ENCODE data around the gene SESN1.
"Not testable (repeated sequence)": the region's sequence is repeated elsewhere in the genome, so short reads cannot be mapped to it uniquely, and the experiment has no call there.

The SESN1 gene

DNA sequence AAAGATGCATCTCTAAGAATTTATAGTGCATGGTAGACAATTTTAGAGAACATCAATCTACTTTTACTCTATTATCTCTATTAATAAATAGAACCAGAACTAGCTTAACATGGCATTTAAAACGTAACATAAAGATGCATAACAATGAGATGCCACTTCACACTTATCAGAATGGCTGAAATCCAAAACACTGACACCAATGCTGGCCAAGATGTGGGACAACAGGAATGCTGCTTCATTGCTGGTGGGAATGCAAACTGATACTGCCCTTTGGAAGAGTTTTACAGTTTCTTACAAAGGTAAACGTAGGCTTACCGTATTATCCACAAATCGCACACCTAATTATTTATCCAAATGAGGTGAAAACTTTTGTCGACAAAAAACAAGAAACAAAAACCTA lies 95.2 kb downstream of the SESN1 start:
- H3K36me3 Mint-ChIP-seq (ENCODE audit: low read depth) = peaks cover 4% of the 10 kb centered on the region

GRCh38 chr6:108998485-108998884 lies 96.2 kb downstream of the SESN1 start:
- ATAC-seq = no peak
- DNase-seq = no peak
- H3K9me3 Mint-ChIP-seq = no peaks in the 10 kb centered on the region
- H3K36me3 Mint-ChIP-seq (ENCODE audit: low read depth) = peaks cover 5% of the 10 kb centered on the region
- no peaks in the 10 kb centered on the region for H3K27me3 Mint-ChIP-seq
- H3K27ac Mint-ChIP-seq = no peak overlapping the region
- H3K4me1 Mint-ChIP-seq = peaks cover 8% of the 10 kb centered on the region
- no peak overlapping the region for H3K4me3 Mint-ChIP-seq

More for the DNA sequence above, 95.2 kb downstream of the SESN1 start:
- DNase-seq = no peak
- no peak for ATAC-seq
- H3K4me3 Mint-ChIP-seq = no peak overlapping the region
- no peak overlapping the region for H3K27ac Mint-ChIP-seq
- peaks cover 13% of the 10 kb centered on the region for H3K4me1 Mint-ChIP-seq
- H3K27me3 Mint-ChIP-seq = no peaks in the 10 kb centered on the region
- no peaks in the 10 kb centered on the region for H3K9me3 Mint-ChIP-seq

- no peak for ATAC-seq
- Mint-ChIP-seq H3K27me3 (no peaks in the 10 kb centered on the region), H3K9me3 (no peaks in the 10 kb centered on the region), H3K4me3 (no peak overlapping the region), H3K4me1 (no peaks in the 10 kb centered on the region), H3K27ac (no peak overlapping the region), H3K36me3 (ENCODE audit: low read depth) (peaks cover 17% of the 10 kb centered on the region)
- no peak for DNase-seq
Observed at GRCh38 chr6:108996208-108996607, 98.4 kb downstream of the SESN1 start.

DNA sequence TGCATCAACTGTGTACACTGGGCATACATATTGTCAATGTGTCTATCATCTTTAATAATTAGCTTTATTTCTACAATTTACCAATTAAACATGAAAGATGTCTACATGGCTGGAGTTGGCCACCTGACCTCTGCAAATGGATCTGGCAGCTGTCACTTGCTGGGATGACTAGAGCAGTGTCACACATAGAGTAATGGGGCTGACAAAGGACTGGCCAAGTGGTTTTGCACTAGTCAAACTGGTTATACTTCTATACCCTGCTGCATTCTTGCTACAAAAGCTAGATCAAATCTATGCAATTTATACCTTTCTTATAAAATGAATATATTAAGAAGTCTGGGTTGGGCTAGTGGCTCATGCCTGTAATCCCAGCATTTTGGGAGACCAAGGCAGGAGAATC lies 99.3 kb downstream of the SESN1 start:
- Mint-ChIP-seq H3K4me1 (no peaks in the 10 kb centered on the region), H3K27me3 (no peaks in the 10 kb centered on the region), H3K36me3 (ENCODE audit: low read depth) (peaks cover 20% of the 10 kb centered on the region), H3K9me3 (no peaks in the 10 kb centered on the region), H3K27ac (no peak overlapping the region), H3K4me3 (no peak overlapping the region)
- DNase-seq = no peak
- ATAC-seq = no peak

DNA sequence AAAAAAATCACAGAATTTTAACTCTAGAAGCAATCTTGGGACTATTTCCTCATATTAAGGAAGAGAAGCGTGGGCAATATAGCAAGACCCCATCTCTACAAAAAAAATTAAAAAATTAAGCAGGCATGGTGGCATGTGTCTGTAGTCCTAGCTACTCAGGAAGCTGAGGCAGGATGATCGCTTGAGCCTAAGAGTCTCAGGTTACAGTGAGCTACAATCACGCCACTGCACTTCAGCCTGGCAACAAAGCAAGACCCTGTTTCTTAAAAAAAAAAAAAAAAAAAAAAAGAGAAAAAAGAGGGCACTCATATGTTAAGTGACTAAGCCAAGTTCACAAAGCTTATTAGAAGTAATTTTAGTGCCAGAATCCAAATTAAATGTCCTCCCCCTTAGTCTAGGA lies 100.8 kb downstream of the SESN1 start:
- Mint-ChIP-seq H3K9me3 (no peaks in the 10 kb centered on the region), H3K4me3 (no peak overlapping the region), H3K4me1 (no peaks in the 10 kb centered on the region), H3K36me3 (ENCODE audit: low read depth) (peaks cover 24% of the 10 kb centered on the region), H3K27me3 (no peaks in the 10 kb centered on the region), H3K27ac (no peak overlapping the region)
- DNase-seq (no peak), ATAC-seq (no peak)

- peaks cover 22% of the 10 kb centered on the region for H3K36me3 Mint-ChIP-seq (ENCODE audit: low read depth)
- ATAC-seq (no peak), DNase-seq (no peak)
- H3K27me3 Mint-ChIP-seq = no peaks in the 10 kb centered on the region
- H3K9me3 Mint-ChIP-seq = no peaks in the 10 kb centered on the region
- no peak overlapping the region for H3K27ac Mint-ChIP-seq
- H3K4me1 Mint-ChIP-seq = no peaks in the 10 kb centered on the region
- no peak overlapping the region for H3K4me3 Mint-ChIP-seq
Observed at GRCh38 chr6:108989700-108990099, 104.9 kb downstream of the SESN1 start.

GRCh38 chr6:108988765-108989164 lies 105.9 kb downstream of the SESN1 start:
- DNase-seq (no peak), ATAC-seq (no peak)
- peaks cover 22% of the 10 kb centered on the region for H3K36me3 Mint-ChIP-seq (ENCODE audit: low read depth)
- H3K27me3 Mint-ChIP-seq = no peaks in the 10 kb centered on the region
- no peak overlapping the region for H3K4me3 Mint-ChIP-seq
- no peaks in the 10 kb centered on the region for H3K4me1 Mint-ChIP-seq
- H3K9me3 Mint-ChIP-seq = no peaks in the 10 kb centered on the region
- H3K27ac Mint-ChIP-seq = no peak overlapping the region

- no peaks in the 10 kb centered on the region for H3K4me1 Mint-ChIP-seq
- H3K27me3 Mint-ChIP-seq = no peaks in the 10 kb centered on the region
- ATAC-seq = no peak
- no peak overlapping the region for H3K4me3 Mint-ChIP-seq
- H3K36me3 Mint-ChIP-seq (ENCODE audit: low read depth) = peaks cover 21% of the 10 kb centered on the region
- DNase-seq = no peak
- no peaks in the 10 kb centered on the region for H3K9me3 Mint-ChIP-seq
- no peak overlapping the region for H3K27ac Mint-ChIP-seq
Observed at GRCh38 chr6:108988296-108988695, 106.3 kb downstream of the SESN1 start.

DNA sequence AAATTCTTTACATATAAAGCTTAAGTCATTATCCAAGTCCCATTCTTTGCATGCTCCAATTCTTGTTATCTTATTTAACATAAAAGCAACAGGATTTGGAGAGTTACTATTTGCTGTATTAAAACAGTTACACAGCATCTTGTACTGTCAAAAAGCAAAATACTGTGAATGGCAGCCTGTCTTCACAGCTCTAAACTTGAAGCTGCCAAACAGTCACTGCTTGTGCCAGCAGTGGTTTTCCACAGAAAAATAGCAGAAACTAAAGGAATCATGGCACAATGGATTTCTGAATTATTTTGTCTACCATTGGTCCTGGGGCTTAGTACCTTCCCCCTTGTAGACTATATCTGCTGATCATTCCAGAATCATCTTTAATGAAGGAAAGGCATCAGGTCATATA lies 107.5 kb downstream of the SESN1 start:
- Mint-ChIP-seq H3K9me3 (peaks cover 7% of the 10 kb centered on the region), H3K36me3 (ENCODE audit: low read depth) (peaks cover 19% of the 10 kb centered on the region), H3K4me3 (no peak overlapping the region), H3K4me1 (no peaks in the 10 kb centered on the region), H3K27ac (no peak overlapping the region), H3K27me3 (no peaks in the 10 kb centered on the region)
- no peak for DNase-seq
- ATAC-seq = no peak

GRCh38 chr6:108985301-108985700 lies 109.3 kb downstream of the SESN1 start:
- H3K9me3 Mint-ChIP-seq = peaks cover 20% of the 10 kb centered on the region
- H3K36me3 Mint-ChIP-seq (ENCODE audit: low read depth) = peaks cover 17% of the 10 kb centered on the region
- H3K4me3 Mint-ChIP-seq = no peak overlapping the region
- H3K27ac Mint-ChIP-seq = no peak overlapping the region
- DNase-seq (no peak), ATAC-seq (no peak)
- no peaks in the 10 kb centered on the region for H3K4me1 Mint-ChIP-seq
- no peaks in the 10 kb centered on the region for H3K27me3 Mint-ChIP-seq

DNA sequence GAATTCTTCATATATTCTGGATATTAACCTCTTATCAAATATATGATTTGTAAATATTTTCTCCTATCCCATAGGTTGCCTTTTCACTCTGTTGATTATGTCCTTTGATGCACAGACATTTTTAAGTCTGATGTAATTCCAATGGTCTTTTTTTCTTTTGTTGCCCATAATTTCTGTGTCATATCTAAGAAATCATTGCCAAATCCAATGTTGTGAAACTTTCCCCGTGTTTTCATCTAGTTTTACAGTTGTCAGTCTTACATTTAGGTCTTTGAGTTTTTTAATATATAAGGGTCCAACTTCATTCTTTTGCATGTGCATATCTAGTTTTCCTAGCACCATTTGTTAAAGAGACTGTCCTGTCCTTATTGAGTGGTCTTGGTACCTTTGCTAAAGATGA lies 111.5 kb downstream of the SESN1 start:
- Mint-ChIP-seq H3K27ac (no peak overlapping the region), H3K4me3 (no peak overlapping the region), H3K27me3 (no peaks in the 10 kb centered on the region), H3K4me1 (no peaks in the 10 kb centered on the region), H3K9me3 (peaks cover 39% of the 10 kb centered on the region), H3K36me3 (ENCODE audit: low read depth) (peaks cover 17% of the 10 kb centered on the region)
- no peak for ATAC-seq
- DNase-seq = no peak

GRCh38 chr6:108982154-108983113 lies 112.2 kb downstream of the SESN1 start:
- Mint-ChIP-seq H3K36me3 (ENCODE audit: low read depth) (peaks cover 17% of the 10 kb centered on the region), H3K4me1 (no peaks in the 10 kb centered on the region), H3K27me3 (no peaks in the 10 kb centered on the region), H3K27ac (no peak overlapping the region), H3K4me3 (no peak overlapping the region), H3K9me3 (peaks cover 46% of the 10 kb centered on the region)
- no peak for ATAC-seq
- DNase-seq = no peak

- peaks cover 47% of the 10 kb centered on the region for H3K9me3 Mint-ChIP-seq
- not testable (repeated sequence) for H3K27ac Mint-ChIP-seq, H3K4me3 Mint-ChIP-seq, DNase-seq, H3K27me3 Mint-ChIP-seq, H3K4me1 Mint-ChIP-seq, ATAC-seq
- peaks cover 17% of the 10 kb centered on the region for H3K36me3 Mint-ChIP-seq (ENCODE audit: low read depth)
Observed at GRCh38 chr6:108978638-108979037, 116.0 kb downstream of the SESN1 start.

- no peaks in the 10 kb centered on the region for H3K4me1 Mint-ChIP-seq
- H3K27ac Mint-ChIP-seq = no peak overlapping the region
- no peak overlapping the region for H3K4me3 Mint-ChIP-seq
- no peaks in the 10 kb centered on the region for H3K27me3 Mint-ChIP-seq
- peaks cover 18% of the 10 kb centered on the region for H3K9me3 Mint-ChIP-seq
- ATAC-seq (no peak), DNase-seq (no peak)
- no peaks in the 10 kb centered on the region for H3K36me3 Mint-ChIP-seq (ENCODE audit: low read depth)
Observed at GRCh38 chr6:108974201-108974600, 120.4 kb downstream of the SESN1 start.

DNA sequence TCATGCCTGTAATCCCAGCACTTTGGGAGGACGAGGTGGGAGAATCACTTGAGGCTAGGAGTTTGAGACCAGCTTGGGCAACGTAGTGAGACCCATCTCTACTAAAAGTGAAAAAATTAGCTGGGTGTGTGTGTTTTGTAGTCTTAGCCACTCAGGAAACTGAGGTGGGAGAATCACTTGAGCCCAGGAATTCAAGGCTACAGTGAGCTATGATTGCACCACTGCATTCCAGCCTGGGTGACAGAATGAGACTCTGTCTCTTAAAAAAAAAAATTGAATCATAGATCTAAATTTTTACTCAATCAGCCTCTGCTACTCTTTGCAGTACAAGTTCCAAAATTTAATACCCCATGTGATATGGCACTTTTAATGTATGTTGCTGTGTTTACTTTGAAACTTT lies 124.9 kb downstream of the SESN1 start:
- no peaks in the 10 kb centered on the region for H3K36me3 Mint-ChIP-seq (ENCODE audit: low read depth)
- H3K27ac Mint-ChIP-seq = no peak overlapping the region
- no peak for DNase-seq
- H3K27me3 Mint-ChIP-seq = no peaks in the 10 kb centered on the region
- no peaks in the 10 kb centered on the region for H3K9me3 Mint-ChIP-seq
- H3K4me1 Mint-ChIP-seq = peaks cover 8% of the 10 kb centered on the region
- no peak for ATAC-seq
- H3K4me3 Mint-ChIP-seq = no peak overlapping the region
